Memory B cell (primary cell): ENCODE results near the gene BEND3.
"Not testable (repeated sequence)": the region's sequence is repeated elsewhere in the genome, so short reads cannot be mapped to it uniquely, and the experiment has no call there.

Source experiments
- ATAC-seq: fragments of 150-1000 bp; cut with Tn5 transposase; 2 replicates; pipeline ENCODE4 v1.10.0; 2021; ENCODE audit warnings: low read depth, mild to moderate bottlenecking, moderate library complexity
- DNase-seq, 2 donors: peaks; one replicate each; pipeline ENCODE4 v3.0.0; 2022; ENCODE audit warnings: low spot score in 2 of 2
- H3K27ac Mint-ChIP-seq: one replicate; pipeline ENCODE4 v1.8.0; 2022; ENCODE audit warnings: mild to moderate bottlenecking, moderate library complexity, mixed read lengths
- H3K27me3 Mint-ChIP-seq: one replicate; pipeline ENCODE4 v1.8.0; 2022; ENCODE audit warnings: mixed read lengths
- H3K36me3 Mint-ChIP-seq: one replicate; pipeline ENCODE4 v1.8.0; 2022; ENCODE audit warnings: mild to moderate bottlenecking, mixed read lengths
- H3K4me1 Mint-ChIP-seq: one replicate; pipeline ENCODE4 v1.8.0; 2022; ENCODE audit warnings: mixed read lengths
- H3K4me3 Mint-ChIP-seq: one replicate; pipeline ENCODE4 v1.8.0; 2022; ENCODE audit warnings: mild to moderate bottlenecking, moderate library complexity, mixed read lengths
- H3K9me3 Mint-ChIP-seq: one replicate; pipeline ENCODE4 v1.8.0; 2022; ENCODE audit warnings: mixed read lengths

The BEND3 gene

DNA sequence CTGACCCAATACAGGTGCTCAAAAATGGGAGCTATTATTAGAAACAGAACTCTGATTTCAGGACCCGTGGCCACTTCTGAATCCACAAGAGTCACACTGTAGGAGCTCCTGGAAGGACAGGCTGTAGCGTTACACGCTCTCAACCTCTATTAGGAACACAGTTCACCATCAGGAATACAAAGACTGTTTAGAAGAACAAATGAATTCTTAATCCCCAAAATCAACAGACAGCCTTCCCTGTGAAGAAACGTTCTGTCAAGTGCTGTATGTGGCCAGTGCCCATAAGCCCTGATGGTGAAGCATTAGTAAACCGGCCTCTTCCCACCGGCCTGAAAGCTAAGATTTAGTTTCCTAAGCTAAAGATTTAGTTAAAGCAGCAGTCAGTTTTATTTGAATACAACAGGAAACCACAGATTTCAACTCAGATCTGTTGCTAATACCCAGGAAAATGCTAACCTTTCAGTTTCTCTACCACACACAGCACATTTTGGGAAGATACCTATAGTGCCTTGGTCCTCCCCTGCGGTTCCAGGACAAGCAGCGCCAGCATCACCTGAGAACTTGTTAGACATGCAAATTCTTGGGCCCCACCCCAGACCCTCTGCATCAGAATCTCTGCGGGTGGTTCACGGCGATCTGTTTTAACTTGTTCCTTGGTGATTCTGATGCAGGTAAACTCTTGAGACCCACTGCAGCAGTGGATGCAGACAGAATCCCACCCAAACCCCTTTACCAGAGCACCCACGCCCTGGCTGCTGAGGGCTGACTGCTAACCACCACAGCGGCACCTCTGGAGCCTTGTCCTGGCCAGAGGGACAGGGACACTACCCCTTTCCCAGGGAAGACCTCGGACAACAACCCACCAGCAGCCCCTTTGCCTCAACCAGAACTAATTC lies 53.9 kb downstream of the BEND3 start:
- ATAC-seq (peak; percentile 82), DNase-seq (peak in 1 of 2 donors; percentile 6)
- no peaks in the 10 kb centered on the region for H3K9me3 Mint-ChIP-seq
- H3K36me3 Mint-ChIP-seq = peaks cover 2% of the 10 kb centered on the region
- H3K4me1 Mint-ChIP-seq = peaks cover 13% of the 10 kb centered on the region
- H3K27me3 Mint-ChIP-seq = no peaks in the 10 kb centered on the region
- peak overlapping the region; percentile 79 for H3K4me3 Mint-ChIP-seq
- peak overlapping the region; percentile 32 for H3K27ac Mint-ChIP-seq

- Mint-ChIP-seq H3K27me3 (no peaks in the 10 kb centered on the region), H3K36me3 (no peaks in the 10 kb centered on the region), H3K9me3 (no peaks in the 10 kb centered on the region), H3K4me1 (peaks cover 13% of the 10 kb centered on the region), H3K27ac (no peak overlapping the region), H3K4me3 (no peak overlapping the region)
- no peak for ATAC-seq
- DNase-seq = no peak
Observed at GRCh38 chr6:107060704-107061103, 54.6 kb downstream of the BEND3 start.

DNA sequence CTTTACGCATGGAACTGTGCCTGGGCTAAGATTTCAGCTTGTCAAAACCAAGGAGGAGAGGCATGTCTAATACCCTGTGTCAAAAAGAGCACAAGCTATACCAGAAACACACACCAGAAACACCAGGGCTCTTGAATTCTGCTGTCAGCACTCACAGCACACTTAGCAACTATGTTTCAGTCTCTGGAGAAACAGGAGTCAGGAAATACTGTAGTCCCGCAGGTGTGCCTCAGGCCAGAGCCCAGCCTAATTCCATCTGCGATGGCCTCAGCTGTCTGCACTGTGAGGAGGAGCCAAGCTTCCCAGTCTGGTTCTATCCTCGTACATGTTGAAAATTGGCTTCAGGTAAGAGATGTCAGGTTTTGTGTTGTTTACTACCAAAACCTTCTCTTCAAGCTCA lies 55.7 kb downstream of the BEND3 start:
- H3K9me3 Mint-ChIP-seq = no peaks in the 10 kb centered on the region
- H3K4me1 Mint-ChIP-seq = peaks cover 11% of the 10 kb centered on the region
- no peaks in the 10 kb centered on the region for H3K27me3 Mint-ChIP-seq
- H3K27ac Mint-ChIP-seq = no peak overlapping the region
- ATAC-seq = no peak
- no peak for DNase-seq
- no peak overlapping the region for H3K4me3 Mint-ChIP-seq
- H3K36me3 Mint-ChIP-seq = no peaks in the 10 kb centered on the region

- Mint-ChIP-seq H3K9me3 (no peaks in the 10 kb centered on the region), H3K27me3 (no peaks in the 10 kb centered on the region), H3K4me3 (no peak overlapping the region), H3K4me1 (peaks cover 11% of the 10 kb centered on the region), H3K36me3 (no peaks in the 10 kb centered on the region), H3K27ac (no peak overlapping the region)
- DNase-seq (no peak), ATAC-seq (no peak)
Observed at GRCh38 chr6:107057679-107058078, 57.6 kb downstream of the BEND3 start.

GRCh38 chr6:107056796-107057195 lies 58.5 kb downstream of the BEND3 start:
- Mint-ChIP-seq H3K4me1 (peaks cover 9% of the 10 kb centered on the region), H3K36me3 (no peaks in the 10 kb centered on the region), H3K27me3 (no peaks in the 10 kb centered on the region), H3K27ac (no peak overlapping the region), H3K9me3 (no peaks in the 10 kb centered on the region), H3K4me3 (no peak overlapping the region)
- no peak for DNase-seq
- no peak for ATAC-seq

GRCh38 chr6:107047807-107048206 lies 67.5 kb downstream of the BEND3 start:
- H3K27me3 Mint-ChIP-seq = no peaks in the 10 kb centered on the region
- no peaks in the 10 kb centered on the region for H3K9me3 Mint-ChIP-seq
- no peak for ATAC-seq
- H3K36me3 Mint-ChIP-seq = peaks cover 18% of the 10 kb centered on the region
- no peaks in the 10 kb centered on the region for H3K4me1 Mint-ChIP-seq
- no peak for DNase-seq
- H3K27ac Mint-ChIP-seq = no peak overlapping the region
- no peak overlapping the region for H3K4me3 Mint-ChIP-seq

DNA sequence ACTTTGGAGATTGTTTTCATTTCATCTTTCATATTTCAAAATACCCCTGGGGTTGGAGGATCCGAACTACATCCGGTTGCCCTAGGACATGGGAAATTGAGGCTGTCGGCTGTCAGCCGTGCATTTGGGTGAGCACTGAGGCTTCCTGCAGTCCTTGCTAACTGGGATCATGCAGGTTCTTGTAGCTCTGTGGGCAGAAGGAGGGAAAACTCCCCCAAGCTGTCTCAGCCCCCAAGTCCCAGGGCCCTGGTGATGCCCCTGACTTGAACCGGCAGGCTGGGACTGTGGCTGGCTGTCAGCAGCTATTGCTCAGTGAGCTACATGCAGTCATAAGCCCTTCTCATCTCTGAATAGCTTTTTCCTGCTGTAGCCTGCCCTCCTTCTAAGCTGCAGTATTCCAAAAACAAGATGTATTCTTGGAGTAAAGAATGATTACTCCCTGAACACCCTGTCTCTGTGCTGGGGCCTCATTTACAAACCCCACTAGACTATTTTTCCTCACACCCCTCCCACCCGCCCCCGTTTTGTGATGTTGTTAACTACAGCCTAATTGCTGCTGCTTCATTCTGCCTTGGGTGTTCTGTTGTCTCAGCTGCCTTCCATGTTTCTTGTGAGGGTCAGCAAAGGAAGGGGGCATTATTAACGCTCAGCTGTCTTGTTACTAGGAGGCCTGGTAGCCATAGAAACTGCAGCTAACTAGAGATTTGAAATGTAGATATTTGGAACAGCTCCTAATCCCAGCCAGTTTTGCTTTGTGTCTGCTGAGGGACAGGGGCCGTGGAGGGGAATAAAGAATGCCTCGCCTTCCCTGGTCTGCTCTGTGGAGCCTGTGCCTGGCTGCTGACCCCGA lies 69.3 kb downstream of the BEND3 start:
- peaks cover 18% of the 10 kb centered on the region for H3K36me3 Mint-ChIP-seq

DNA sequence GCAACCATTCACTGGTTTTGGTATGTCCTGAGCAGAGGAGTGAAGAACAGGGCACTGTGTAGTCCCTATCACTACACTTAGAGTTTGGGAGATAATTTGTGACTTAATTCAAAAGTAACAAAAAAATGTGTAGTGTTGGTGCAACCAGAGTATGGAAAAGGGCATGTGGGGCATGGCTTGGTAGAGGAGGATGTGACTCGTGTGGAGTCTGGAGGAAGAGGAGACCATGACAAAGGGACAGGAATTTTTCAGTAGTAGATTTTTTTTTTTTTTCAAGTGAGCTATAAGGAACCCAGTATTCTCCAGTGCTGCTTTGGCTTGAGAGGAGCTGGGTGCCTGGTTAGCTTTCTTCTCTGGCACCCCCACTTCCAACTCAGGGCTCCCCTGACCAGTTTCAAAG lies 82.2 kb downstream of the BEND3 start:
- Mint-ChIP-seq H3K36me3 (peaks cover 18% of the 10 kb centered on the region), H3K27ac (peak overlapping the region; percentile 23), H3K9me3 (no peaks in the 10 kb centered on the region), H3K27me3 (no peaks in the 10 kb centered on the region), H3K4me1 (peaks cover 30% of the 10 kb centered on the region), H3K4me3 (no peak overlapping the region)
- ATAC-seq (no peak), DNase-seq (no peak)

More for the DNA sequence above, 69.3 kb downstream of the BEND3 start:
- no peak for DNase-seq
- no peaks in the 10 kb centered on the region for H3K27me3 Mint-ChIP-seq
- H3K9me3 Mint-ChIP-seq = no peaks in the 10 kb centered on the region
- ATAC-seq = no peak
- H3K4me1 Mint-ChIP-seq = peaks cover 2% of the 10 kb centered on the region
- no peak overlapping the region for H3K4me3 Mint-ChIP-seq
- H3K27ac Mint-ChIP-seq = no peak overlapping the region

GRCh38 chr6:107032051-107032450 lies 83.3 kb downstream of the BEND3 start:
- no peak for ATAC-seq
- peaks cover 30% of the 10 kb centered on the region for H3K4me1 Mint-ChIP-seq
- DNase-seq = no peak
- H3K27me3 Mint-ChIP-seq = no peaks in the 10 kb centered on the region
- peaks cover 18% of the 10 kb centered on the region for H3K36me3 Mint-ChIP-seq
- no peak overlapping the region for H3K4me3 Mint-ChIP-seq
- H3K27ac Mint-ChIP-seq = no peak overlapping the region
- no peaks in the 10 kb centered on the region for H3K9me3 Mint-ChIP-seq

DNA sequence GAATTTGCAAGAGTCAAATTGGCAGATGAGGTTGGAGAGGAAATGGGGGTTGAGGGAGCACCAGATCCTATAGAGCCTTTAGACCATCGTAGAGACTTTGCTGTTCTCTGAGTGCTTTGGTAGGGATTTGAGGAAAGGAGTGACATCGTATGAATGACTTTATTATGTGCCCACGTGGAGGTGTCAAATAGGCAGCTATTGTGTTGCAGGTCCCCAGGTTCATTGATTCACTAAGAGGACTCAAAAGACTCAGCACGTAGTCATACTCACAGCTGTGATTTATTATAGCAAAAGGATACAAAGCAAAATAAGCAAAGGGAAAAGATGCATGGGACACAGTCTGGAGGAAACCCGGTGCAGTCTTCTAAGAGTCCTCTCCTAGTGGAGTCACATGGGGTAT lies 85.2 kb downstream of the BEND3 start:
- no peaks in the 10 kb centered on the region for H3K27me3 Mint-ChIP-seq
- peaks cover 17% of the 10 kb centered on the region for H3K36me3 Mint-ChIP-seq
- H3K4me3 Mint-ChIP-seq = peak overlapping the region; percentile 62
- peaks cover 30% of the 10 kb centered on the region for H3K4me1 Mint-ChIP-seq
- H3K27ac Mint-ChIP-seq = no peak overlapping the region
- no peaks in the 10 kb centered on the region for H3K9me3 Mint-ChIP-seq
- DNase-seq (no peak), ATAC-seq (no peak)

- peak overlapping the region; percentile 48 for H3K4me3 Mint-ChIP-seq
- DNase-seq (no peak), ATAC-seq (no peak)
- H3K9me3 Mint-ChIP-seq = no peaks in the 10 kb centered on the region
- H3K27me3 Mint-ChIP-seq = no peaks in the 10 kb centered on the region
- peaks cover 12% of the 10 kb centered on the region for H3K36me3 Mint-ChIP-seq
- no peak overlapping the region for H3K27ac Mint-ChIP-seq
- H3K4me1 Mint-ChIP-seq = peaks cover 23% of the 10 kb centered on the region
Observed at GRCh38 chr6:107026965-107027364, 88.3 kb downstream of the BEND3 start.

- no peak overlapping the region for H3K27ac Mint-ChIP-seq
- DNase-seq (no peak), ATAC-seq (no peak)
- H3K9me3 Mint-ChIP-seq = no peaks in the 10 kb centered on the region
- peaks cover 4% of the 10 kb centered on the region for H3K4me1 Mint-ChIP-seq
- no peak overlapping the region for H3K4me3 Mint-ChIP-seq
- H3K27me3 Mint-ChIP-seq = no peaks in the 10 kb centered on the region
- H3K36me3 Mint-ChIP-seq = no peaks in the 10 kb centered on the region
Observed at GRCh38 chr6:107021446-107022185, 93.7 kb downstream of the BEND3 start.

GRCh38 chr6:107020239-107020638 lies 95.1 kb downstream of the BEND3 start:
- no peaks in the 10 kb centered on the region for H3K36me3 Mint-ChIP-seq
- no peak overlapping the region for H3K4me3 Mint-ChIP-seq
- no peak overlapping the region for H3K27ac Mint-ChIP-seq

GRCh38 chr6:107019628-107020027 lies 95.7 kb downstream of the BEND3 start:
- H3K27ac Mint-ChIP-seq, ATAC-seq, H3K36me3 Mint-ChIP-seq, H3K4me3 Mint-ChIP-seq, H3K27me3 Mint-ChIP-seq, DNase-seq, H3K4me1 Mint-ChIP-seq, H3K9me3 Mint-ChIP-seq: not testable (repeated sequence)

More at GRCh38 chr6:107020239-107020638, 95.1 kb downstream of the BEND3 start:
- H3K9me3 Mint-ChIP-seq = no peaks in the 10 kb centered on the region
- no peak for DNase-seq
- no peak for ATAC-seq
- H3K27me3 Mint-ChIP-seq = no peaks in the 10 kb centered on the region
- H3K4me1 Mint-ChIP-seq = peaks cover 4% of the 10 kb centered on the region
